ENCODE measurements around the gene CNGA3. TPM values are rescaled to one million over a fixed set of nuclear protein-coding genes. Genes with fewer than 3 reads are reported as not detected.

CNGA3 gene
- total and polyA plus RNA-seq, 10 of the 15 experiments (the other 5 are each of a cell fraction or from before 2014, with no cell fraction given) = not detected

- no peak for FAIRE-seq
- ChIA-PET POLR2A (no interaction called here), SMC1A (ENCODE audit: uncharacterized antibody, unreplicated experiment) (no interaction called here), CTCF (interaction anchor here (0.9 kb wide), 1 partner anchor 282 kb away, joined by 3 read pairs; no protein-coding TSS in a partner anchor), RAD21 (ENCODE audit: unreplicated experiment) (no interaction called here)
- no peak for TF ChIP-seq BACH1 (IDR thresholded peaks at IDR 0.05; ENCODE audit: borderline replicate concordance)
- TF ChIP-seq SMARCA5 (IDR thresholded peaks at IDR 0.05) = no peak
- no peak for TF ChIP-seq MTA2 (IDR thresholded peaks at IDR 0.05; ENCODE audit: low read depth)
- no peak for TF ChIP-seq MTA3 (IDR thresholded peaks at IDR 0.05; ENCODE audit: borderline replicate concordance, low read length)
- no peak for TF ChIP-seq JUNB (IDR thresholded peaks at IDR 0.05)
- TF ChIP-seq ZZZ3 (IDR thresholded peaks at IDR 0.05; ENCODE audit: control insufficient read depth, insufficient read length, low read depth) = no peak
- no peak for TF ChIP-seq ATF3 (IDR thresholded peaks at IDR 0.05; ENCODE audit: borderline replicate concordance, extremely low read depth, low read depth, low read length)
- H2AFZ ChIP-seq (ENCODE audit: control insufficient read depth, low read depth, low read length) = no peak overlapping the region
- no peak overlapping the region for H3K9ac ChIP-seq (ENCODE audit: control insufficient read depth, insufficient read depth, low read length)
- H3K4me2 ChIP-seq (ENCODE audit: control insufficient read depth, insufficient read depth) = no peak overlapping the region
- H3K27ac ChIP-seq (ENCODE audit: control insufficient read depth, insufficient read depth) = no peak overlapping the region
- intact Hi-C loops (cut with micrococcal nuclease; ENCODE audit: unreplicated experiment) (no loop called here), in situ Hi-C loops (cut with MboI) (no loop called here)
- no peaks in the 10 kb centered on the region for H4K20me1 ChIP-seq (ENCODE audit: control insufficient read depth, insufficient read depth)
- H3K79me2 ChIP-seq (ENCODE audit: control insufficient read depth, insufficient read depth, low read length) = no peaks in the 10 kb centered on the region
- WGBS (ENCODE audit: insufficient coverage, insufficient replicate concordance, low lambda C conversion rate, missing lambda C conversion rate) = 44% methylated on average over 3 of the region's 3 CpGs
- no peaks in the 10 kb centered on the region for H3K36me3 ChIP-seq (ENCODE audit: control insufficient read depth in 2 of 2, insufficient read depth in 2 of 2, low read length in 1 of 2)
- DNase-seq (ENCODE audit: low read depth, low spot score) = no peak
- no peak for ATAC-seq
- no TSS peak for BruUV-seq (replicated peaks)
- H3K27me3 ChIP-seq (replicated peaks in 1 of 2; ENCODE audit: control insufficient read depth in 2 of 2, insufficient read depth in 2 of 2, low read length in 1 of 2) = peaks cover 2 to 3% of the 10 kb centered on the region in 2 experiments; a peak in 3 of 4 replicates
- H3K4me1 ChIP-seq (ENCODE audit: control insufficient read depth, insufficient read depth, low read length) = no peaks in the 10 kb centered on the region
- H3K9me3 ChIP-seq (replicated peaks; ENCODE audit: control insufficient read depth, insufficient read depth, low read length) = no peaks in the 10 kb centered on the region
- no peak overlapping the region for H3K4me3 ChIP-seq
Measured at GRCh38 chr2:98335271-98335670, 11.0 kb upstream of the CNGA3 start.

GRCh38 chr2:98341241-98341640, 5.0 kb upstream of the CNGA3 start:
- RAD21 ChIA-PET (ENCODE audit: unreplicated experiment) = no interaction called here

More at GRCh38 chr2:98341241-98341640, 5.0 kb upstream of the CNGA3 start:
- no peak for TF ChIP-seq JUND (IDR thresholded peaks at IDR 0.05; ENCODE audit: low read depth, low read length)
- 68% methylated on average over 2 of the region's 2 CpGs for WGBS (ENCODE audit: insufficient coverage, insufficient replicate concordance, low lambda C conversion rate, missing lambda C conversion rate)
- H3K79me2 ChIP-seq (ENCODE audit: control insufficient read depth, insufficient read depth, low read length) = no peaks in the 10 kb centered on the region
- FAIRE-seq (no peak), ATAC-seq (no peak), DNase-seq (ENCODE audit: low read depth, low spot score) (no peak)
- no peak overlapping the region for H3K9ac ChIP-seq (ENCODE audit: control insufficient read depth, insufficient read depth, low read length)
- POLR2A ChIA-PET = no interaction called here
- no peak overlapping the region for H3K27ac ChIP-seq (ENCODE audit: control insufficient read depth, insufficient read depth)
- H3K36me3 ChIP-seq (ENCODE audit: control insufficient read depth in 2 of 2, insufficient read depth in 2 of 2, low read length in 1 of 2) = no peaks in the 10 kb centered on the region
- H3K27me3 ChIP-seq (replicated peaks in 1 of 2; ENCODE audit: control insufficient read depth in 2 of 2, insufficient read depth in 2 of 2, low read length in 1 of 2) = peaks cover 0 to 4% of the 10 kb centered on the region in 2 experiments; a peak in 3 of 4 replicates
- intact Hi-C loops (cut with micrococcal nuclease; ENCODE audit: unreplicated experiment) (no loop called here), in situ Hi-C loops (cut with MboI) (no loop called here)
- no peaks in the 10 kb centered on the region for H4K20me1 ChIP-seq (ENCODE audit: control insufficient read depth, insufficient read depth)
- SMC1A ChIA-PET (ENCODE audit: uncharacterized antibody, unreplicated experiment) = no interaction called here
- H3K4me1 ChIP-seq (ENCODE audit: control insufficient read depth, insufficient read depth, low read length) = no peaks in the 10 kb centered on the region
- H3K4me3 ChIP-seq = no peak overlapping the region
- no TSS peak for BruUV-seq (replicated peaks)
- no peak overlapping the region for H3K4me2 ChIP-seq (ENCODE audit: control insufficient read depth, insufficient read depth)
- no peaks in the 10 kb centered on the region for H3K9me3 ChIP-seq (replicated peaks; ENCODE audit: control insufficient read depth, insufficient read depth, low read length)
- no peak overlapping the region for H2AFZ ChIP-seq (ENCODE audit: control insufficient read depth, low read depth, low read length)
- CTCF ChIA-PET = no interaction called here
